Activated CD8-positive, alpha-beta memory T cell treated with anti-CD3 and anti-CD28 coated beads, Interleukin-2, amount 50 U/mL, for 1 hour (primary cell): Measurements from ENCODE around the gene PXN.

Source experiments
- DNase-seq: peaks from one replicate; pipeline ENCODE4 v3.0.0-alpha.2; 2020; ENCODE audit errors: extremely low read depth

The PXN gene

GRCh38 chr12:120172053-120172452 is 93.5 kb downstream of the PXN start:
- DNase-seq = no peak

- DNase-seq = no peak
Measured at GRCh38 chr12:120170631-120171030, 94.9 kb downstream of the PXN start.

GRCh38 chr12:120169946-120170345 is 95.6 kb downstream of the PXN start:
- no peak for DNase-seq

GRCh38 chr12:120168337-120168736 is 97.2 kb downstream of the PXN start:
- DNase-seq = no peak

- DNase-seq = no peak
Measured at GRCh38 chr12:120167529-120168095, 97.9 kb downstream of the PXN start.

- DNase-seq = no peak
Measured at GRCh38 chr12:120164293-120164692, 101.2 kb downstream of the PXN start.

GRCh38 chr12:120162763-120163162 is 102.8 kb downstream of the PXN start:
- no peak for DNase-seq

GRCh38 chr12:120161852-120162251 is 103.7 kb downstream of the PXN start:
- DNase-seq = no peak
